ENCODE measurements around the gene CYP1A2. TPM values are rescaled to one million over a fixed set of nuclear protein-coding genes. Genes with fewer than 3 reads are reported as not detected.

The CYP1A2 gene
- total and polyA plus RNA-seq, 2 of the 13 experiments (the other 11 are each of a cell fraction or from before 2014, with no cell fraction given): 0.07 TPM; not detected in 1

GRCh38 chr15:74730619-74731316 is 17.9 kb upstream of the CYP1A2 start (continued):
- TF ChIP-seq TMF1 (CRISPR knock-in tag; IDR thresholded peaks at IDR 0.05; ENCODE audit: low read depth): peak; percentile 56; the same call in 1 of the 2 replicates
- TF ChIP-seq ZNF883 (CRISPR knock-in tag; IDR thresholded peaks at IDR 0.05; ENCODE audit: not compliant biosample characterization): no peak
- peak; percentile 52; the same call in 1 of the 2 replicates for TF ChIP-seq ZNF383 (CRISPR knock-in tag; IDR thresholded peaks at IDR 0.05; ENCODE audit: borderline replicate concordance)
- no peak for TF ChIP-seq ZNF784 (CRISPR knock-in tag; IDR thresholded peaks at IDR 0.05; ENCODE audit: borderline replicate concordance)
- TF ChIP-seq ZNF260 (CRISPR knock-in tag; IDR thresholded peaks at IDR 0.05; ENCODE audit: borderline replicate concordance, low read depth): no peak
- TF ChIP-seq TRIM22 (IDR thresholded peaks at IDR 0.05): no peak
- TF ChIP-seq KDM6A (CRISPR knock-in tag; IDR thresholded peaks at IDR 0.05; ENCODE audit: low read depth): peak; percentile 95
- TF ChIP-seq HOXA7 (CRISPR knock-in tag; IDR thresholded peaks at IDR 0.05): no peak
- TF ChIP-seq KDM3A (CRISPR knock-in tag; IDR thresholded peaks at IDR 0.05; ENCODE audit: low read depth): 0 out of 2 replicates have a peak, but pooled peaks have one; percentile 59
- no peak for TF ChIP-seq MATR3 (CRISPR knock-in tag; IDR thresholded peaks at IDR 0.05)
- TF ChIP-seq ZNF788 (CRISPR knock-in tag; IDR thresholded peaks at IDR 0.05; ENCODE audit: borderline replicate concordance): peak; percentile 94; the same call in 1 of the 2 replicates
- TF ChIP-seq ZSCAN22 (CRISPR knock-in tag; IDR thresholded peaks at IDR 0.05): no peak
- peak; percentile 78; the same call in 1 of the 2 replicates for TF ChIP-seq GFI1 (CRISPR knock-in tag; IDR thresholded peaks at IDR 0.05; ENCODE audit: borderline replicate concordance)
- TF ChIP-seq GZF1 (CRISPR knock-in tag; IDR thresholded peaks at IDR 0.05): no peak
- TF ChIP-seq ZNF790 (CRISPR knock-in tag; IDR thresholded peaks at IDR 0.05; ENCODE audit: borderline replicate concordance): no peak
- TF ChIP-seq ZFP90 (CRISPR knock-in tag; IDR thresholded peaks at IDR 0.05; ENCODE audit: borderline replicate concordance): no peak
- TF ChIP-seq ZNF350 (CRISPR knock-in tag; IDR thresholded peaks at IDR 0.05; ENCODE audit: borderline replicate concordance, low read depth): peak; percentile 78; the same call in 1 of the 2 replicates
- TF ChIP-seq FOXC1 (CRISPR knock-in tag; IDR thresholded peaks at IDR 0.05; ENCODE audit: borderline replicate concordance): no peak
- TF ChIP-seq ZNF263 (CRISPR knock-in tag; IDR thresholded peaks at IDR 0.05): peak; percentile 67
- TF ChIP-seq CCAR2 (optimal IDR thresholded peaks at IDR 0.05; ENCODE audit: low read depth, low read length): no peak
- TF ChIP-seq ZNF615 (CRISPR knock-in tag; IDR thresholded peaks at IDR 0.05; ENCODE audit: borderline replicate concordance): no peak
- peak; percentile 73 for TF ChIP-seq SPEN (CRISPR knock-in tag; IDR thresholded peaks at IDR 0.05; ENCODE audit: low read depth)
- TF ChIP-seq, protein P1, sequence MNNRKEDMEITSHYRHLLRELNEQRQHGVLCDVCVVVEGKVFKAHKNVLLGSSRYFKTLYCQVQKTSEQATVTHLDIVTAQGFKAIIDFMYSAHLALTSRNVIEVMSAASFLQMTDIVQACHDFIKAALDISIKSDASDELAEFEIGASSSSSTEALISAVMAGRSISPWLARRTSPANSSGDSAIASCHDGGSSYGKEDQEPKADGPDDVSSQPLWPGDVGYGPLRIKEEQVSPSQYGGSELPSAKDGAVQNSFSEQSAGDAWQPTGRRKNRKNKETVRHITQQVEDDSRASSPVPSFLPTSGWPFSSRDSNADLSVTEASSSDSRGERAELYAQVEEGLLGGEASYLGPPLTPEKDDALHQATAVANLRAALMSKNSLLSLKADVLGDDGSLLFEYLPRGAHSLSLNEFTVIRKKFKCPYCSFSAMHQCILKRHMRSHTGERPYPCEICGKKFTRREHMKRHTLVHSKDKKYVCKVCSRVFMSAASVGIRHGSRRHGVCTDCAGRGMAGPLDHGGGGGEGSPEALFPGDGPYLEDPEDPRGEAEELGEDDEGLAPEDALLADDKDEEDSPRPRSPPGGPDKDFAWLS (CRISPR knock-in tag; IDR thresholded peaks at IDR 0.05; ENCODE audit: borderline replicate concordance): no peak
- no peak; the same call in 1 of the 2 replicates for TF ChIP-seq POGK (CRISPR knock-in tag; conservative IDR thresholded peaks at IDR 0.05)
- peak; percentile 86; the same call in 1 of the 2 replicates for TF ChIP-seq SOX5 (CRISPR knock-in tag; IDR thresholded peaks at IDR 0.05; ENCODE audit: borderline replicate concordance)
